Testis (tissue), 2 donors: ENCODE results near the gene ZSCAN21.

Experiments
- POLR2A ChIP-seq: fragments of 450-650 bp; IDR thresholded peaks from one replicate; pipeline ENCODE4 v1.6.1; 2017; ENCODE audit warnings: antibody characterized with exemption, mild to moderate bottlenecking, moderate library complexity
- TF ChIP-seq, protein P1 (sequence below), 3 experiments: fragments of 450-650 bp in 2 of 3; fragments of 200-600 bp in 1 of 3; sonication (generic) in 1 of 3; IDR thresholded peaks; one replicate each; pipeline ENCODE4 v1.5.1; 2016 to 2019; ENCODE audit warnings: antibody characterized with exemption in 3 of 3, mild to moderate bottlenecking in 2 of 3, moderate library complexity in 1 of 3

DNA sequence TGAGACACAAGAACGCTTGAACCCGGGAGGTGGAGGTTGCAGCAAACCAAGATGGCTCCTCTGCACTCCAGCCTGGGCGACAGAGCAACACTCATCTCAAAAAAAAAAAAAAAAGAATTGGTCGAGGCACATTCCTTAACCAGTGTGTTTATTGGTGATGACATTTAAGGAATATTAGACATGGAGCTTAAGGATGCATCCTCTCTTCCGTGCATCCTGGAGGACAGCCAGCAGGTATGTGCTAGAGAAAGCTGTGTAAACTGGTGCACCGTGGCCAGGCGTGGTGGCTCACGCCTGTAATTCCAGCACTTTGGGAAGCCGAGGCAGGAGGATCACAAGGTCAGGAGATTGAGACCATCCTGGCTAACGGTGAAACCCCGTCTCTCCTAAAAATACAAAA, 22.4 kb upstream of the ZSCAN21 start:
- no peak for TF ChIP-seq POLR2A
- TF ChIP-seq, protein P1, sequence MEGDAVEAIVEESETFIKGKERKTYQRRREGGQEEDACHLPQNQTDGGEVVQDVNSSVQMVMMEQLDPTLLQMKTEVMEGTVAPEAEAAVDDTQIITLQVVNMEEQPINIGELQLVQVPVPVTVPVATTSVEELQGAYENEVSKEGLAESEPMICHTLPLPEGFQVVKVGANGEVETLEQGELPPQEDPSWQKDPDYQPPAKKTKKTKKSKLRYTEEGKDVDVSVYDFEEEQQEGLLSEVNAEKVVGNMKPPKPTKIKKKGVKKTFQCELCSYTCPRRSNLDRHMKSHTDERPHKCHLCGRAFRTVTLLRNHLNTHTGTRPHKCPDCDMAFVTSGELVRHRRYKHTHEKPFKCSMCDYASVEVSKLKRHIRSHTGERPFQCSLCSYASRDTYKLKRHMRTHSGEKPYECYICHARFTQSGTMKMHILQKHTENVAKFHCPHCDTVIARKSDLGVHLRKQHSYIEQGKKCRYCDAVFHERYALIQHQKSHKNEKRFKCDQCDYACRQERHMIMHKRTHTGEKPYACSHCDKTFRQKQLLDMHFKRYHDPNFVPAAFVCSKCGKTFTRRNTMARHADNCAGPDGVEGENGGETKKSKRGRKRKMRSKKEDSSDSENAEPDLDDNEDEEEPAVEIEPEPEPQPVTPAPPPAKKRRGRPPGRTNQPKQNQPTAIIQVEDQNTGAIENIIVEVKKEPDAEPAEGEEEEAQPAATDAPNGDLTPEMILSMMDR (IDR thresholded peaks at IDR 0.05) = no peak
